Endothelial cell of umbilical vein (primary cell): ENCODE results near the gene TECRL. TPM values are rescaled to one million over a fixed set of nuclear protein-coding genes. Genes with fewer than 3 reads are reported as not detected.

ENCODE experiments used
- BruUV-seq: library from RNA; stranded (reverse); fragments of 400-500 nt; replicated peaks from 2 replicates; lab custom pipeline; 2021; lab: Mats Ljungman, UMichigan
- CTCF ChIA-PET: fragments of 300-600, 350-600 bp; sonication (Branson Sonifier 250); formaldehyde crosslinking; loops from one replicate; lab custom pipeline; 2021; ENCODE audit warnings: antibody characterized with exemption, inconsistent platforms; lab: Charles Lee
- POLR2A ChIA-PET: fragments of 300-600, 350-600 bp; sonication (Branson Sonifier 250); formaldehyde crosslinking; loops from one replicate; lab custom pipeline; 2021; ENCODE audit warnings: antibody characterized with exemption, inconsistent platforms; lab: Charles Lee
- DNase-seq: peaks from one replicate; pipeline ENCODE4 v3.0.0-alpha.2; 2011; ENCODE audit warnings: low read depth, low spot score
- FAIRE-seq: peaks from 2 replicates; lab custom pipeline; 2011; peaks lifted over from hg19 to GRCh38; lab: Jason Lieb, UNC
- H2AFZ ChIP-seq: 2 replicates; pipeline ENCODE4 v1.6.0; 2012; ENCODE audit warnings: low read depth, low read length, control low read depth, inconsistent platforms
- H3K27ac ChIP-seq: 2 replicates; pipeline ENCODE4 v1.5.1; 2011; ENCODE audit warnings: low read depth, mild to moderate bottlenecking, control low read depth, low read length, moderate library complexity; ENCODE audit not compliant: insufficient read depth
- H3K27me3 ChIP-seq, 2 experiments: 2 replicates each; pipeline versions ENCODE4 v1.6.0 to v1.6.1; 2011; ENCODE audit warnings: low read length in 2 of 2, mixed read lengths in 1 of 2; ENCODE audit not compliant: control insufficient read depth in 2 of 2, insufficient read depth in 2 of 2
- H3K36me3 ChIP-seq, 2 experiments: 2 replicates in 1 of 2; 3 replicates in 1 of 2; pipeline ENCODE4 v1.5.1; 2011; ENCODE audit warnings: low read length in 2 of 2, mild to moderate bottlenecking in 1 of 2, moderate library complexity in 1 of 2; ENCODE audit not compliant: control insufficient read depth in 2 of 2, insufficient read depth in 2 of 2; ENCODE audit errors: extremely low read depth in 1 of 2
- H3K4me1 ChIP-seq: 3 replicates; pipeline ENCODE4 v1.5.1; 2011; ENCODE audit warnings: mild to moderate bottlenecking, low read length; ENCODE audit not compliant: control insufficient read depth, insufficient read depth; ENCODE audit errors: extremely low read depth
- H3K4me2 ChIP-seq: 2 replicates; pipeline ENCODE4 v1.6.1; 2011; ENCODE audit warnings: low read length, control low read depth, mixed read lengths; ENCODE audit not compliant: insufficient read depth
- H3K4me3 ChIP-seq, 3 experiments: fragments of 200-600 bp in 1 of 3; sonication (generic), shearing (Covaris generic) in 1 of 3; replicated peaks in 1 of 3; 2 replicates each; pipeline ENCODE4 v1.5.1; 2011 to 2016; ENCODE audit warnings: control low read depth in 3 of 3, low read length in 3 of 3, mild to moderate bottlenecking in 2 of 3, inconsistent platforms in 1 of 3, low read depth in 1 of 3, moderate library complexity in 1 of 3; ENCODE audit not compliant: insufficient read depth in 1 of 3
- H3K79me2 ChIP-seq: 2 replicates; pipeline ENCODE4 v1.6.0; 2012; ENCODE audit warnings: low read length, inconsistent platforms; ENCODE audit not compliant: control insufficient read depth, insufficient read depth
- H3K9ac ChIP-seq: replicated peaks from 2 replicates; pipeline ENCODE3; 2011; ENCODE audit warnings: low read length, control low read depth; ENCODE audit not compliant: insufficient read depth; ENCODE audit errors: extremely low read depth
- H3K9me1 ChIP-seq: replicated peaks from 3 replicates; pipeline ENCODE4 v1.6.0; 2011; ENCODE audit warnings: mild to moderate bottlenecking, low read length; ENCODE audit not compliant: control insufficient read depth, insufficient read depth; ENCODE audit errors: extremely low read depth
- H3K9me3 ChIP-seq: replicated peaks from 2 replicates; pipeline ENCODE4 v1.5.1; 2012; ENCODE audit warnings: low read length, inconsistent platforms; ENCODE audit not compliant: control insufficient read depth, insufficient read depth
- H4K20me1 ChIP-seq: replicated peaks from 2 replicates; pipeline ENCODE3; 2011; ENCODE audit warnings: mild to moderate bottlenecking, low read length; ENCODE audit not compliant: control insufficient read depth, insufficient read depth; ENCODE audit errors: extremely low read depth
- CTCF ChIP-seq, 2 donors: IDR thresholded peaks; 1 replicate in 1 of 2; 2 replicates in 1 of 2; pipeline ENCODE4 v1.5.1; 2011; ENCODE audit warnings: low read length in 2 of 2, mild to moderate bottlenecking in 2 of 2, moderate library complexity in 2 of 2, control low read depth in 1 of 2, inconsistent platforms in 1 of 2, low read depth in 1 of 2; ENCODE audit not compliant: insufficient read depth in 1 of 2; ENCODE audit errors: extremely low read depth in 1 of 2
- EZH2 ChIP-seq: IDR thresholded peaks from 2 replicates; pipeline ENCODE4 v1.6.1; 2012; ENCODE audit warnings: borderline replicate concordance, low read depth, mild to moderate bottlenecking, moderate library complexity, low read length, inconsistent platforms; ENCODE audit not compliant: severe bottlenecking
- FOS ChIP-seq: IDR thresholded peaks from 2 replicates; pipeline ENCODE4 v1.6.1; 2011; ENCODE audit warnings: mild to moderate bottlenecking, low read length, moderate library complexity, borderline replicate concordance; ENCODE audit not compliant: insufficient read depth
- GATA2 ChIP-seq: IDR thresholded peaks from 2 replicates; pipeline ENCODE4 v1.7.0; 2011; ENCODE audit warnings: low read depth, mild to moderate bottlenecking, moderate library complexity, mixed read lengths, low read length; ENCODE audit not compliant: insufficient read length, insufficient read depth
- JUN ChIP-seq: IDR thresholded peaks from 2 replicates; pipeline ENCODE4 v1.6.1; 2011; ENCODE audit warnings: borderline replicate concordance, low read depth; ENCODE audit not compliant: insufficient read length, insufficient read depth
- MAX ChIP-seq: IDR thresholded peaks from 2 replicates; pipeline ENCODE4 v1.6.1; 2011; ENCODE audit not compliant: insufficient read depth, insufficient read length
- MYC ChIP-seq: IDR thresholded peaks from one replicate; pipeline ENCODE4 v1.6.1; 2011; ENCODE audit warnings: mild to moderate bottlenecking, low read depth, low read length
- POLR2A ChIP-seq: IDR thresholded peaks from 2 replicates; pipeline ENCODE4 v1.6.1; 2012; ENCODE audit warnings: low read depth, mild to moderate bottlenecking, control low read depth, low read length
- POLR2AphosphoS5 ChIP-seq: IDR thresholded peaks from 2 replicates; pipeline ENCODE4 v1.6.1; 2012; ENCODE audit warnings: low read depth, mild to moderate bottlenecking, control low read depth, low read length, moderate library complexity; ENCODE audit not compliant: insufficient read depth
- dilution Hi-C: fragments of 300-500 bp; cut with MboI; formaldehyde crosslinking; loops from one replicate; pipeline ENCODE4 v1.15.0; 2019; ENCODE audit warnings: low sequenced_read_pairs; ENCODE audit not compliant: extremely low pct_ligation_motif_present
- intact Hi-C: fragments of 100-400 bp; cut with micrococcal nuclease; formaldehyde crosslinking; loops from one replicate; pipeline ENCODE4 v1.10.0; 2022
- polyA plus RNA-seq, 4 experiments: library from polyadenylated mRNA; depleted of rRNA in 3 of 4; stranded (reverse) in 3 of 4; unstranded in 1 of 4; fragments of >200 nt; gene quantifications; 2 replicates each; pipeline versions ENCODE4 v1.2.1 to v1.2.3, GENCODE V29; 2011 to 2012; ENCODE audit warnings: missing spikeins in 1 of 4
- total RNA-seq: library from RNA; stranded (reverse); gene quantifications from 2 replicates; pipeline ENCODE4 v1.2.3, GENCODE V29; 2021

The TECRL gene
- total and polyA plus RNA-seq, 2 donors (not counting 3 experiments of a cell fraction or from before 2014, with no cell fraction given), result not detected

- no peak for TF ChIP-seq JUN
- no peak for TF ChIP-seq GATA2
- TF ChIP-seq EZH2, result no peak
- TF ChIP-seq MAX, result no peak
- no peak for TF ChIP-seq MYC
- intact Hi-C loops, result no loop called here
- no peaks in the 10 kb centered on the region for H3K4me1 ChIP-seq
- dilution Hi-C loops, result no loop called here
- H3K4me2 ChIP-seq, result no peak overlapping the region
- no TSS peak for BruUV-seq
- no peak overlapping the region for H3K4me3 ChIP-seq
- H2AFZ ChIP-seq, result no peak overlapping the region
- no peaks in the 10 kb centered on the region for H3K36me3 ChIP-seq
- CTCF ChIA-PET, result no interaction called here
- no peak for DNase-seq
- H4K20me1 ChIP-seq, result no peaks in the 10 kb centered on the region
- H3K27me3 ChIP-seq, result no peaks in the 10 kb centered on the region
- no peak overlapping the region for H3K27ac ChIP-seq
- no peaks in the 10 kb centered on the region for H3K9me1 ChIP-seq
- H3K9ac ChIP-seq, result no peak overlapping the region
- POLR2A ChIA-PET, result no interaction called here
- H3K9me3 ChIP-seq, result no peaks in the 10 kb centered on the region
- H3K79me2 ChIP-seq, result no peaks in the 10 kb centered on the region
- no peak for FAIRE-seq
These were observed 157.5 kb downstream of the TECRL start for GRCh38 chr4:64251781-64252180.

- DNase-seq (no peak), FAIRE-seq (no peak)
- H3K36me3 ChIP-seq, result no peaks in the 10 kb centered on the region
- no TSS peak for BruUV-seq
- H2AFZ ChIP-seq, result no peak overlapping the region
- CTCF ChIA-PET, result no interaction called here
- TF ChIP-seq POLR2A (no peak), MAX (no peak), GATA2 (no peak), CTCF (IDR thresholded peaks at IDR 0.05; ENCODE audit: extremely low read depth in 1 of 2, insufficient read depth in 1 of 2, low read depth in 1 of 2, low read length in 2 of 2) (no peak), EZH2 (no peak), MYC (no peak), FOS (no peak), POLR2AphosphoS5 (no peak), JUN (no peak)
- H3K27me3 ChIP-seq, result no peaks in the 10 kb centered on the region
- intact Hi-C loops, result no loop called here
- H3K79me2 ChIP-seq, result no peaks in the 10 kb centered on the region
- no peaks in the 10 kb centered on the region for H3K4me1 ChIP-seq
- no peak overlapping the region for H3K9ac ChIP-seq
- H3K9me1 ChIP-seq, result no peaks in the 10 kb centered on the region
- no peaks in the 10 kb centered on the region for H4K20me1 ChIP-seq
- POLR2A ChIA-PET, result no interaction called here
- no peaks in the 10 kb centered on the region for H3K9me3 ChIP-seq
- no peak overlapping the region for H3K27ac ChIP-seq
- dilution Hi-C loops, result no loop called here
- H3K4me3 ChIP-seq, result no peak overlapping the region
- H3K4me2 ChIP-seq, result no peak overlapping the region
These were observed 158.8 kb downstream of the TECRL start for GRCh38 chr4:64250488-64250887.
